SK-N-SH (cell line): ENCODE measurements around the gene PYGO2.

Source experiments
- CTCF ChIP-seq: fragments of 200-600 bp; sonication (generic); IDR thresholded peaks from 2 replicates; pipeline ENCODE4 v1.6.1; 2017; ENCODE audit warnings: antibody characterized with exemption, mild to moderate bottlenecking, moderate library complexity
- JUND ChIP-seq: IDR thresholded peaks from 2 replicates; pipeline ENCODE4 v1.4.0; 2012
- MAX ChIP-seq: IDR thresholded peaks from 2 replicates; pipeline ENCODE4 v1.4.0; 2012; ENCODE audit warnings: low read depth
- POLR2AphosphoS5 ChIP-seq: IDR thresholded peaks from 2 replicates; pipeline ENCODE4 v1.6.1; 2012; ENCODE audit warnings: low read depth, low read length
- RFX5 ChIP-seq: IDR thresholded peaks from 2 replicates; pipeline ENCODE4 v1.6.1; 2012; ENCODE audit warnings: mild to moderate bottlenecking, improper control_type of control experiment, low read length
- SIN3A ChIP-seq: IDR thresholded peaks from 2 replicates; pipeline ENCODE4 v1.6.1; 2012; ENCODE audit warnings: low read depth, mild to moderate bottlenecking, low read length, moderate library complexity, borderline replicate concordance
- TAF1 ChIP-seq: IDR thresholded peaks from 2 replicates; pipeline ENCODE4 v1.6.1; 2012; ENCODE audit warnings: low read depth, mild to moderate bottlenecking, low read length, moderate library complexity, borderline replicate concordance
- YY1 ChIP-seq: IDR thresholded peaks from 2 replicates; pipeline ENCODE4 v1.4.0; 2012; ENCODE audit warnings: low read depth, mild to moderate bottlenecking

- TF ChIP-seq MAX (no peak), CTCF (no peak), POLR2AphosphoS5 (no peak), RFX5 (no peak), YY1 (no peak), SIN3A (no peak), TAF1 (no peak), JUND (no peak)
Observed at GRCh38 chr1:154957091-154957657, 4.4 kb downstream of the PYGO2 start.
